Lower lobe of right lung (tissue), 2 donors: ENCODE measurements around the gene HECTD1. TPM values are rescaled to one million over a fixed set of nuclear protein-coding genes. Genes with fewer than 3 reads are reported as not detected.

Experiments
- ATAC-seq, 2 donors: fragments of 200-7000 bp; cut with Tn5 transposase; one replicate each; pipeline ENCODE4 v1.9.1; 2020 to 2022; ENCODE audit warnings: mild to moderate bottlenecking in 2 of 2, moderate library complexity in 2 of 2
- DNase-seq: peaks from one replicate; pipeline ENCODE4 v3.0.0-alpha.2; 2020
- H3K27ac ChIP-seq: fragments of 200-600 bp; one replicate; pipeline ENCODE4 v1.8.0; 2022
- H3K27me3 ChIP-seq: fragments of 200-600 bp; one replicate; pipeline ENCODE4 v1.8.0; 2022; ENCODE audit warnings: low read depth
- H3K36me3 ChIP-seq: fragments of 200-600 bp; one replicate; pipeline ENCODE4 v1.8.0; 2022; ENCODE audit warnings: mild to moderate bottlenecking
- H3K4me1 ChIP-seq: fragments of 200-600 bp; one replicate; pipeline ENCODE4 v1.8.0; 2022
- H3K4me3 ChIP-seq: fragments of 200-600 bp; one replicate; pipeline ENCODE4 v1.8.0; 2022; ENCODE audit warnings: mild to moderate bottlenecking
- H3K9me3 ChIP-seq: fragments of 200-600 bp; one replicate; pipeline ENCODE4 v1.8.0; 2022
- CTCF ChIP-seq: fragments of 200-600 bp; IDR thresholded peaks from one replicate; pipeline ENCODE4 v1.8.0; 2022; ENCODE audit warnings: antibody characterized with exemption, mild to moderate bottlenecking
- intact Hi-C: fragments of 100-400 bp; cut with DNase I; formaldehyde crosslinking; loops from one replicate; pipeline ENCODE4 v1.11.0; 2022
- total RNA-seq: library from RNA; stranded (reverse); fragmentation: NEBNext Ultra II Directional; extraction: Animal tissue kit (Norgen Biotek cat#: 25700); gene quantifications from one replicate; pipeline ENCODE4 v1.2.1, GENCODE V29; 2021
- donor health status: DM: no; HTN: yes; CAD: no; lungs with severe emphysema.

The HECTD1 gene
- total RNA-seq, 1 donor from 2014 or later = 166 TPM

- H3K9me3 ChIP-seq = no peaks in the 10 kb centered on the region
- ATAC-seq (no peak), DNase-seq (no peak)
- H3K4me1 ChIP-seq = no peaks in the 10 kb centered on the region
- H3K36me3 ChIP-seq = peaks cover 11% of the 10 kb centered on the region
- no peak overlapping the region for H3K27ac ChIP-seq
- no peaks in the 10 kb centered on the region for H3K27me3 ChIP-seq
- no peak for TF ChIP-seq CTCF
- intact Hi-C loops = no loop called here
- no peak overlapping the region for H3K4me3 ChIP-seq
Observed at GRCh38 chr14:31080484-31080883, 127.1 kb downstream of the HECTD1 start.

- no peak for TF ChIP-seq CTCF
- H3K27ac ChIP-seq = no peak overlapping the region
Observed at GRCh38 chr14:31080056-31080455, 127.5 kb downstream of the HECTD1 start.

GRCh38 chr14:31078766-31079165, 128.8 kb downstream of the HECTD1 start:
- Histone ChIP-seq H3K36me3 (peaks cover 8% of the 10 kb centered on the region), H3K4me3 (no peak overlapping the region), H3K4me1 (no peaks in the 10 kb centered on the region), H3K27me3 (no peaks in the 10 kb centered on the region), H3K9me3 (no peaks in the 10 kb centered on the region), H3K27ac (no peak overlapping the region)
- no peak for ATAC-seq
- no peak for DNase-seq
- intact Hi-C loops = loop anchor here (5.0 kb wide), 1 partner anchor 101 kb away; no protein-coding TSS in a partner anchor
- no peak for TF ChIP-seq CTCF

More at GRCh38 chr14:31080056-31080455, 127.5 kb downstream of the HECTD1 start:
- H3K4me1 ChIP-seq = no peaks in the 10 kb centered on the region
- no peaks in the 10 kb centered on the region for H3K9me3 ChIP-seq
- no peak for DNase-seq
- no peak for ATAC-seq
- H3K36me3 ChIP-seq = peaks cover 10% of the 10 kb centered on the region
- no peaks in the 10 kb centered on the region for H3K27me3 ChIP-seq
- intact Hi-C loops = no loop called here
- no peak overlapping the region for H3K4me3 ChIP-seq

GRCh38 chr14:31075144-31075543, 132.4 kb downstream of the HECTD1 start:
- intact Hi-C loops = loop anchor here (5.0 kb wide), 1 partner anchor 98 kb away; no protein-coding TSS in a partner anchor

DNA sequence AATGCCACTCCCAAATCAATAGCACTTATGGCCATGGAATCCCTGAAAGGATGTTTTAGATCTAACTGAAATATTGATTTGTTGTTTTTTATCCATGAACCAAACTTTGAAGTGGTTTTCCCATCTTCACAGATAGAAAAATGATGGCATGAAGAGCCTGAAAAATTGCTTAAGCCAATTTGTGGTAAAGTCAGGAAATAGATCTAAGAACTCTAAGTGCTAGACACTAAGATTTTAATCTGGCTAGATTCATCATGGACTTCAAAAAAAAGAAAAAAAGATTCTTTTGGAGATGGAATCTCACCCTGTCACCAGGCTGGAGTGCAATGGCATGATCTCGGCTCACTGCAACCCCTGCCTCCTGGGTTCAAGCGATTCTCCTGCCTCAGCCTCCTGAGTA, 136.4 kb downstream of the HECTD1 start:
- H3K27ac ChIP-seq = no peak overlapping the region
- H3K4me3 ChIP-seq = no peak overlapping the region
- H3K9me3 ChIP-seq = no peaks in the 10 kb centered on the region
- DNase-seq = no peak
- intact Hi-C loops = no loop called here
- H3K36me3 ChIP-seq = no peaks in the 10 kb centered on the region
- peaks cover 16% of the 10 kb centered on the region for H3K4me1 ChIP-seq
- no peaks in the 10 kb centered on the region for H3K27me3 ChIP-seq
- ATAC-seq = no peak
- no peak for TF ChIP-seq CTCF

More at GRCh38 chr14:31075144-31075543, 132.4 kb downstream of the HECTD1 start:
- no peak overlapping the region for H3K4me3 ChIP-seq
- no peak for TF ChIP-seq CTCF
- no peak overlapping the region for H3K27ac ChIP-seq
- H3K27me3 ChIP-seq = no peaks in the 10 kb centered on the region
- ATAC-seq (no peak), DNase-seq (no peak)
- H3K9me3 ChIP-seq = no peaks in the 10 kb centered on the region
- H3K4me1 ChIP-seq = no peaks in the 10 kb centered on the region
- H3K36me3 ChIP-seq = no peaks in the 10 kb centered on the region

- no peak for TF ChIP-seq CTCF
- Histone ChIP-seq H3K36me3 (no peaks in the 10 kb centered on the region), H3K4me1 (peaks cover 16% of the 10 kb centered on the region), H3K4me3 (no peak overlapping the region), H3K27ac (no peak overlapping the region), H3K9me3 (no peaks in the 10 kb centered on the region), H3K27me3 (no peaks in the 10 kb centered on the region)
- no peak for DNase-seq
- ATAC-seq = peak; percentile 26 to 41
- intact Hi-C loops = no loop called here
Observed at GRCh38 chr14:31070431-31070830, 137.2 kb downstream of the HECTD1 start.
